Prostate gland (tissue), 2 donors: Measurements from ENCODE around the gene FRMD3.

Experiments
- CTCF ChIP-seq, 4 experiments: fragments of 200-600 bp in 2 of 4; fragments of 450-650 bp in 2 of 4; sonication (generic) in 2 of 4; IDR thresholded peaks; 1 replicate in 3 of 4; 2 replicates in 1 of 4; pipeline ENCODE4 v1.5.1; 2016 to 2019; ENCODE audit warnings: antibody characterized with exemption in 4 of 4, mild to moderate bottlenecking in 2 of 4, moderate library complexity in 2 of 4
- POLR2A ChIP-seq: fragments of 450-650 bp; IDR thresholded peaks from one replicate; pipeline ENCODE4 v1.6.1; 2016; ENCODE audit warnings: antibody characterized with exemption, mild to moderate bottlenecking
- POLR2AphosphoS5 ChIP-seq: sonication (generic); formaldehyde crosslinking; IDR thresholded peaks from one replicate; pipeline ENCODE4 v1.6.1; 2017; ENCODE audit warnings: antibody characterized with exemption

GRCh38 chr9:83431101-83432060 is 106.8 kb downstream of the FRMD3 start:
- TF ChIP-seq POLR2AphosphoS5 (peak; percentile 61), CTCF (IDR thresholded peaks at IDR 0.05) (no peak), POLR2A (no peak)
